ENCODE measurements around the gene LSM10.

LSM10 gene

DNA sequence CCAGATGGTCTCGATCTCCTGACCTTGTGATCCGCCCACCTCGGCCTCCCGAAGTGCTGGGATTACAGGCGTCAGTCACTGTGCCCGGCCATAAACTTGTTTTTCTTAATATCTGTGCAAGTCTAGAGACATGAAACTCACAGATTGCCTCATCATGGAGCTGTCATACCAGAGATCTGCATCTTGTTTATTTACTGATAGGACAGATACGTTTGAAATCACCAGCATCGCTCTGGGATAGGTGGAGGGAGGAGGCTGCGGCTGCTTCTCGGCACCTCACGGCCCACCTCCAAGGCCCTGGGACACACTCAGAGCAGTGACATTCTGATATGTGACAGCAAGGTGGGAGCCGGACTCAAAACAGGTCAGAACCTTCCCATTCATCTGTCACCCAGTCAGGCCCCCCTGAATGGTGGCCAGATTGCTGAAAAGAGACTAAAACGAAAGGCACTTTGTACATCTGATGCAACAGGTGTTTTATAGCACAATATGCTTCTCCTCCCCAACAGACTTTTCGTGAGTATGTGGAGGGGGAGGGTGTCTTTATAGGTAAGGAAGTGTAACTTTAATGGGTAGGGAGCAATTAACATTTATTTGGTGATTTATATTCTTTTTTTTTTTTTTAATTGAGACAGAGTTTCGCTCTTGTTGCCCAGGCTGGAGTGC lies 18.1 kb upstream of the LSM10 start:
- no peak overlapping the region for H3K4me2 ChIP-seq (ENCODE audit: low read depth, low read length, poor library complexity, severe bottlenecking)
- H3K36me3 ChIP-seq (ENCODE audit: insufficient read depth, low read length), result no peaks in the 10 kb centered on the region
- H3K9ac ChIP-seq (ENCODE audit: low read depth, low read length, poor library complexity, severe bottlenecking), result no peak overlapping the region
- no peak overlapping the region for H3K4me3 ChIP-seq (ENCODE audit: low read length, poor library complexity, severe bottlenecking)
- peaks cover 12% of the 10 kb centered on the region for H3K4me1 ChIP-seq (ENCODE audit: insufficient read depth, low read length, poor library complexity, severe bottlenecking)
- no peak overlapping the region for H2AFZ ChIP-seq (ENCODE audit: low read length)
- no peaks in the 10 kb centered on the region for H3K9me3 ChIP-seq (ENCODE audit: insufficient read depth, low read depth, low read length)
- H3K79me2 ChIP-seq (ENCODE audit: insufficient read depth, low read length), result no peaks in the 10 kb centered on the region
- no peaks in the 10 kb centered on the region for H3K27me3 ChIP-seq (ENCODE audit: insufficient read depth, low read length, poor library complexity, severe bottlenecking)
- H3K9me2 ChIP-seq (replicated peaks; ENCODE audit: low read depth, low read length), result no peaks in the 10 kb centered on the region
- no peaks in the 10 kb centered on the region for H4K20me1 ChIP-seq (ENCODE audit: insufficient read depth, low read length, poor library complexity, severe bottlenecking)
- peaks cover 4% of the 10 kb centered on the region; the same call in 1 of the 2 replicates for H3F3A ChIP-seq (ENCODE audit: low read depth)
- TF ChIP-seq EZH2phosphoT487 (IDR thresholded peaks at IDR 0.05; ENCODE audit: borderline replicate concordance), result no peak
- TF ChIP-seq CTCF (conservative IDR thresholded peaks at IDR 0.05; ENCODE audit: low read length), result no peak

DNA sequence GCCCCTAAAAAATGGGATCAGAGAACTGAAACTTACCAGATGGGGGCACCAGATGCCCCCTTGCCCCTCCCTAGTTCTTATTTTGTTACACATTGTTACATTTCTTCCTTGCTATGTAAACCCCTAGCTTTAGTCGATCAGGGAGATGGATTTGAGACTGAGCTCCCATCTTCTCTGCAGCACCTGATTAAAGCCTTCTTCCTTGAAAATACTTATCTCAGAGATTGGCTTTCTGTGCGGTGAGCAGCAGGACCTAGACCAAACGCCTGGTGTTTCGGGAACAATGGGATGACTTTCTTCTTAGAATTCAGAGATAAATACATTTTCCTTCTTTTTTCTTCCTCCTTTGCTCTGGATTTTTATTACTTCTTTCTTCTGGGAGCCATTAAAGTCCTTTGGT lies 16.7 kb upstream of the LSM10 start:
- Histone ChIP-seq H3K36me3 (ENCODE audit: insufficient read depth, low read length) (no peaks in the 10 kb centered on the region), H3K27me3 (ENCODE audit: insufficient read depth, low read length, poor library complexity, severe bottlenecking) (no peaks in the 10 kb centered on the region), H4K20me1 (ENCODE audit: insufficient read depth, low read length, poor library complexity, severe bottlenecking) (no peaks in the 10 kb centered on the region), H2AFZ (ENCODE audit: low read length) (no peak overlapping the region), H3K4me3 (ENCODE audit: low read length, poor library complexity, severe bottlenecking) (no peak overlapping the region), H3K9ac (ENCODE audit: low read depth, low read length, poor library complexity, severe bottlenecking) (no peak overlapping the region), H3F3A (ENCODE audit: low read depth) (peaks cover 4% of the 10 kb centered on the region; the same call in 1 of the 2 replicates), H3K9me3 (ENCODE audit: insufficient read depth, low read depth, low read length) (no peaks in the 10 kb centered on the region), H3K4me1 (ENCODE audit: insufficient read depth, low read length, poor library complexity, severe bottlenecking) (peaks cover 6% of the 10 kb centered on the region), H3K4me2 (ENCODE audit: low read depth, low read length, poor library complexity, severe bottlenecking) (no peak overlapping the region), H3K9me2 (replicated peaks; ENCODE audit: low read depth, low read length) (no peaks in the 10 kb centered on the region), H3K79me2 (ENCODE audit: insufficient read depth, low read length) (no peaks in the 10 kb centered on the region)
- TF ChIP-seq CTCF (conservative IDR thresholded peaks at IDR 0.05; ENCODE audit: low read length) (no peak), EZH2phosphoT487 (IDR thresholded peaks at IDR 0.05; ENCODE audit: borderline replicate concordance) (no peak)

GRCh38 chr1:36411674-36412648 lies 14.3 kb upstream of the LSM10 start:
- TF ChIP-seq EZH2phosphoT487 (IDR thresholded peaks at IDR 0.05; ENCODE audit: borderline replicate concordance), result no peak
- peak; percentile 48 for TF ChIP-seq CTCF (conservative IDR thresholded peaks at IDR 0.05; ENCODE audit: low read length)
- Histone ChIP-seq H4K20me1 (ENCODE audit: insufficient read depth, low read length, poor library complexity, severe bottlenecking) (no peaks in the 10 kb centered on the region), H3K9me3 (ENCODE audit: insufficient read depth, low read depth, low read length) (no peaks in the 10 kb centered on the region), H3K9ac (ENCODE audit: low read depth, low read length, poor library complexity, severe bottlenecking) (peak overlapping the region; percentile 53), H3K9me2 (replicated peaks; ENCODE audit: low read depth, low read length) (no peaks in the 10 kb centered on the region), H3K4me1 (ENCODE audit: insufficient read depth, low read length, poor library complexity, severe bottlenecking) (peaks cover 6% of the 10 kb centered on the region), H3K27me3 (ENCODE audit: insufficient read depth, low read length, poor library complexity, severe bottlenecking) (no peaks in the 10 kb centered on the region), H3K36me3 (ENCODE audit: insufficient read depth, low read length) (no peaks in the 10 kb centered on the region), H3K79me2 (ENCODE audit: insufficient read depth, low read length) (no peaks in the 10 kb centered on the region), H2AFZ (ENCODE audit: low read length) (peak overlapping the region; percentile 75), H3K4me2 (ENCODE audit: low read depth, low read length, poor library complexity, severe bottlenecking) (peak overlapping the region; percentile 41), H3F3A (ENCODE audit: low read depth) (peaks cover 4% of the 10 kb centered on the region; the same call in 1 of the 2 replicates), H3K4me3 (ENCODE audit: low read length, poor library complexity, severe bottlenecking) (peak overlapping the region; percentile 27)

All from Loucy (cell line).